Loucy (cell line): ENCODE data around the gene ANKZF1.

Experiments used
- EZH2phosphoT487 ChIP-seq: fragments of 200-600 bp; IDR thresholded peaks from 2 replicates; pipeline ENCODE4 v1.6.1; 2018; ENCODE audit warnings: antibody characterized with exemption, mild to moderate bottlenecking, moderate library complexity, borderline replicate concordance
- TF ChIP-seq, protein P1 (sequence below): fragments of 200-600 bp; sonication (generic); conservative IDR thresholded peaks from 2 replicates; pipeline ENCODE4 v1.5.1; 2014; ENCODE audit warnings: mild to moderate bottlenecking, antibody characterized with exemption, low read length

DNA sequence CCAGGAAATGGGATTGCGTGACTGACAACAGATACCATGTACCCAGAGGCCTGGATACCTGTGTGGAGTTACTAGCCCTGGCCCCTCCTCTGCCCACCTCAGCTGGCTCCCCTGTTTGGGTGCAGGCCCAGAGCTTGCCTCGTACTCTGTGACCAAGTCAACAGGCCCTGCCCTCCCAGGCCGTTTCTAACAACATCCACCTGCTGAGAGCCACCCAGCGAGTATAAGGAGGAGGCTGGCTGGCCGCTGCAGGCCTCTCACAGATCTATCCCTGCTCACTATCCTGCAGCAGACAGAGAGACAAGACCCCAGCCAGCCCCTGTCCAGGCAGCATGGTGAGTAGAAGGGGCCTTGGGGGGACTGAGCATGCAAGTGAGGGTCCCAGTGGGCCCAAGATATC lies 36.6 kb downstream of the ANKZF1 start:
- TF ChIP-seq, protein P1, sequence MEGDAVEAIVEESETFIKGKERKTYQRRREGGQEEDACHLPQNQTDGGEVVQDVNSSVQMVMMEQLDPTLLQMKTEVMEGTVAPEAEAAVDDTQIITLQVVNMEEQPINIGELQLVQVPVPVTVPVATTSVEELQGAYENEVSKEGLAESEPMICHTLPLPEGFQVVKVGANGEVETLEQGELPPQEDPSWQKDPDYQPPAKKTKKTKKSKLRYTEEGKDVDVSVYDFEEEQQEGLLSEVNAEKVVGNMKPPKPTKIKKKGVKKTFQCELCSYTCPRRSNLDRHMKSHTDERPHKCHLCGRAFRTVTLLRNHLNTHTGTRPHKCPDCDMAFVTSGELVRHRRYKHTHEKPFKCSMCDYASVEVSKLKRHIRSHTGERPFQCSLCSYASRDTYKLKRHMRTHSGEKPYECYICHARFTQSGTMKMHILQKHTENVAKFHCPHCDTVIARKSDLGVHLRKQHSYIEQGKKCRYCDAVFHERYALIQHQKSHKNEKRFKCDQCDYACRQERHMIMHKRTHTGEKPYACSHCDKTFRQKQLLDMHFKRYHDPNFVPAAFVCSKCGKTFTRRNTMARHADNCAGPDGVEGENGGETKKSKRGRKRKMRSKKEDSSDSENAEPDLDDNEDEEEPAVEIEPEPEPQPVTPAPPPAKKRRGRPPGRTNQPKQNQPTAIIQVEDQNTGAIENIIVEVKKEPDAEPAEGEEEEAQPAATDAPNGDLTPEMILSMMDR: no peak
- TF ChIP-seq EZH2phosphoT487: no peak
